ENCODE results near the gene ADAMTSL3. TPM values are rescaled to one million over a fixed set of nuclear protein-coding genes. Genes with fewer than 3 reads are reported as not detected.

ADAMTSL3 gene
- total RNA-seq, 1 donor from 2014 or later: 0.41 TPM

- H3K4me2 ChIP-seq: no peak overlapping the region
- H3K27me3 ChIP-seq: no peaks in the 10 kb centered on the region
- DNase-seq (ENCODE audit: low spot score): no peak
- peaks cover 4% of the 10 kb centered on the region for H3F3A ChIP-seq (ENCODE audit: low read depth)
- H3K9me3 Mint-ChIP-seq: no peaks in the 10 kb centered on the region
- no peak overlapping the region for H3K4me3 ChIP-seq
- H3K79me2 ChIP-seq (ENCODE audit: low read depth): no peaks in the 10 kb centered on the region
- no peak overlapping the region for H3K27ac Mint-ChIP-seq
- H3K9me3 ChIP-seq (ENCODE audit: low read depth): no peaks in the 10 kb centered on the region
- no peak overlapping the region for H3K9ac ChIP-seq
- H3K27me3 Mint-ChIP-seq (ENCODE audit: insufficient read depth, low read depth): peaks cover 5% of the 10 kb centered on the region
- peaks cover 20% of the 10 kb centered on the region for H3K4me1 ChIP-seq
- no peaks in the 10 kb centered on the region for H3K36me3 ChIP-seq
- no peak overlapping the region for H3K27ac ChIP-seq
- H4K20me1 ChIP-seq (ENCODE audit: low read depth): no peaks in the 10 kb centered on the region
- H3K4me1 Mint-ChIP-seq: peaks cover 5% of the 10 kb centered on the region
- H2AFZ ChIP-seq (replicated peaks): no peak overlapping the region
- no peak overlapping the region for H3K4me3 Mint-ChIP-seq
- TF ChIP-seq EZH2phosphoT487 (IDR thresholded peaks at IDR 0.05): no peak
- TF ChIP-seq CTCF (IDR thresholded peaks at IDR 0.05): no peak
- TF ChIP-seq EZH2 (IDR thresholded peaks at IDR 0.05): no peak
- H3K36me3 Mint-ChIP-seq: no peaks in the 10 kb centered on the region
Observed at GRCh38 chr15:84033793-84034553, 380.1 kb downstream of the ADAMTSL3 start.

- Histone ChIP-seq H3K36me3 (no peaks in the 10 kb centered on the region), H3F3A (ENCODE audit: low read depth) (peaks cover 4% of the 10 kb centered on the region), H4K20me1 (ENCODE audit: low read depth) (no peaks in the 10 kb centered on the region), H3K9me3 (ENCODE audit: low read depth) (no peaks in the 10 kb centered on the region), H3K27ac (no peak overlapping the region), H3K27me3 (no peaks in the 10 kb centered on the region), H2AFZ (replicated peaks) (no peak overlapping the region), H3K79me2 (ENCODE audit: low read depth) (no peaks in the 10 kb centered on the region), H3K4me2 (no peak overlapping the region), H3K9ac (no peak overlapping the region), H3K4me3 (no peak overlapping the region), H3K4me1 (peaks cover 20% of the 10 kb centered on the region)
- DNase-seq (ENCODE audit: low spot score): peak; percentile 38
- no peak overlapping the region for H3K27ac Mint-ChIP-seq
- peaks cover 5% of the 10 kb centered on the region for H3K27me3 Mint-ChIP-seq (ENCODE audit: insufficient read depth, low read depth)
- peak; percentile 62 for TF ChIP-seq CTCF (IDR thresholded peaks at IDR 0.05)
- no peak for TF ChIP-seq EZH2phosphoT487 (IDR thresholded peaks at IDR 0.05)
- TF ChIP-seq EZH2 (IDR thresholded peaks at IDR 0.05): no peak
- no peak overlapping the region for H3K4me3 Mint-ChIP-seq
- peaks cover 5% of the 10 kb centered on the region for H3K4me1 Mint-ChIP-seq
- H3K36me3 Mint-ChIP-seq: no peaks in the 10 kb centered on the region
- H3K9me3 Mint-ChIP-seq: no peaks in the 10 kb centered on the region
Observed at GRCh38 chr15:84034578-84035398, 380.9 kb downstream of the ADAMTSL3 start.

- H3K4me2 ChIP-seq: no peak overlapping the region
- Mint-ChIP-seq H3K4me3 (no peak overlapping the region), H3K9me3 (no peaks in the 10 kb centered on the region), H3K4me1 (peaks cover 5% of the 10 kb centered on the region), H3K27me3 (ENCODE audit: insufficient read depth, low read depth) (peaks cover 3% of the 10 kb centered on the region), H3K27ac (no peak overlapping the region), H3K36me3 (no peaks in the 10 kb centered on the region)
- peak overlapping the region; percentile 36 for H2AFZ ChIP-seq (replicated peaks)
- no peaks in the 10 kb centered on the region for H3K79me2 ChIP-seq (ENCODE audit: low read depth)
- no peaks in the 10 kb centered on the region for H4K20me1 ChIP-seq (ENCODE audit: low read depth)
- no peak overlapping the region for H3K27ac ChIP-seq
- DNase-seq (ENCODE audit: low spot score): peak; percentile 42
- no peaks in the 10 kb centered on the region for H3K27me3 ChIP-seq
- no peak overlapping the region for H3K9ac ChIP-seq
- TF ChIP-seq CTCF (IDR thresholded peaks at IDR 0.05) (peak; percentile 63), EZH2phosphoT487 (IDR thresholded peaks at IDR 0.05) (no peak)
- H3K4me3 ChIP-seq: no peak overlapping the region
- H3K36me3 ChIP-seq: no peaks in the 10 kb centered on the region
- H3K9me3 ChIP-seq (ENCODE audit: low read depth): no peaks in the 10 kb centered on the region
- H3K4me1 ChIP-seq: peaks cover 20% of the 10 kb centered on the region
- H3F3A ChIP-seq (ENCODE audit: low read depth): peaks cover 4% of the 10 kb centered on the region
Observed at GRCh38 chr15:84035399-84035766, 381.5 kb downstream of the ADAMTSL3 start.
